ENCODE data around the gene TBX6.

TBX6 gene

DNA sequence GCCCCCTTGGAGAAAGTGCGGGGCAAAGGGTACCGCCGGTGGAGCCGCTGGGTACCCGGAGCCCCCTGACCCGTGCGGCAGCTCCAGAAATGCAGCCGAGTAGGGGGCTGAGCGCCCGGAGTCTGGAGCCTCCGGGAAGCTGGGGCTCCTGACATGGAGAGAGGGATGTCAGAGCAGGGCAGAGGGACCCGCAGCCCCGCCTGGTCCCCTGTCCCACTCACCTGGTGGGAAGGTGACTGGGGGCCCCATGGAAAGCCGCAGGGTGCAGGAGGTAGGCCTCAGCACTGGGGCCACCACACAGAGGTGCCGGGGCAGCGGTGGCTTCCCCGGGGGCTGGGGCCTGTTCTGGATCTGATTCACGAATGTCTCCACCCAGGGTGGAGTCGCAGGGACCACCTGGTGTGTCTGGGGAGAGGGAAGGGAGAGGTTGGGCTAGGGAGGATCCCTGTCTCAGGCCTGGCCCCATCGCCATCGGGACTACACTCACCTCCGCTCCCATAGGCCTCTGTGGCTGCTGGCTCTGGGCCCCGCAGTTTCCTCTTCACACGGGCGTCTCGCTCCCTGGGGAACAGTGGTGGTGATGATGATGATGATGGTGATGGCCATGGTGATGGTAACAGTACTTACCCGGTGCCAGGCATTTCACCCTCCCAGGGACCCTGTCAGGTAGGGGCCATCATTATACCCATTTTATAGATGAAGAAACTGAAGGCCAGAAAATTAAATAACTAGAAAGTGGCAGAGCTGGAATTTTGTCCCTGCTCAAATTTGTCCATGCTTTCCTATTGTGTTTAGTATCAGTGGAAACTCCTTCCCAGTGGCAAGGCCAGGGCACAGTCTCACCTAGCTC, 5.2 kb downstream of the TBX6 start:
- DNase-seq (ENCODE audit: low read depth in 2 of 2) = no peak

DNA sequence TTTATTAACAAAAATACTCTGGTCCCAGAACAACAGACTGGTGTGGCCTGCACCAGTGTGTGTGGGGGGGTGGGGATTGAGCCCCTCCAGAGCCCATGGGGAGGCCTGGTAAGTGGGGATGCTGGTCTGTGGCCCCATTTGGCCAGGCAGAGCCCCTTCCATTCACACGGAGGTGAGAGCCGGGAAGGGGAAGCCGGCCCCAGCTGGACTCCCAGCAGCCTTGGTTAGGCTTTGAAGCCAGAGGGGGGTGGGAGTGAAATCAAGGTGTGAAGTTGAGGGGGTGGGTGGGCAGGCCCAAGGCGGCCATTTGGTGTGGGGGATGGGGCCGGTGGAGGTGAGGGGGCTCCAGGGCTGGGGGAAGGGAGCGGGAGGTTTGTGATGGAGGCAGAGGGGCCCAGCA, 5.9 kb downstream of the TBX6 start:
- no peak for DNase-seq (ENCODE audit: low read depth in 2 of 2)

DNA sequence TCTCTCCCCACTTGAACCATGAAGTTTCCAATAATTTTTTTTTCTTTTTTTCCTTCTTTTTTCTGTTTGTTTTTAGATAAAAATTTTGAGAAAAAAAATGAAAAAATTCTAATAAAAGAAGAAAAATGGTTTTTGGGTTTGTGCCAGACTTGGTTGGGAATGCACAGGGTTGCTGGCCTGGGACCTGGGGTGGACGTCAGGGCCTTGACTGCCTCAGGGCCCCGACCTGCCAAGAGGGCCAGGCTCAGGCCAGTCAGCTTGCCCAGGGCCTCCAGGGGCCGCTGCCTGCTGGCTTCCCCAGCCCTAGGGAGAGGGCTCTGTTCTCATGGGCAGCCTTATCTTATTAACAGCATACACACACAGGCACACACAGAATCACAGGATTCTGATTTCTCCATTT, 6.5 kb downstream of the TBX6 start:
- no peak for DNase-seq (ENCODE audit: low read depth in 2 of 2)

DNA sequence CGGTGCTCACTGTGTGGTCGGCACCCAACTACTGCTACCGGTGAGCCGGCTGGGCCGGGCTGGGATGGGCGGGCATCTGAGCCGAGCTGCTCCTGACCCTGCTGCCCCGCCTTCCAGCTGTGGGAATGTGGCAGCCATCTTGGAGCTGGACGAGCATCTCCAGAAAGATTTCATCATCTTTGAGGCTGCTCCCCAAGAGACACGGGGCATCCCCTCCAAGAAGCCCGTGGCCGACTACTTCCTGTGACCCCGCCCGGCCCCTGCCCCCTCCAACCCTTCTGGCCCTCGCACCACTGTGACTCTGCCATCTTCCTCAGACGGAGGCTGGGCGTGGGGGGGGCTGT, 6.9 kb downstream of the TBX6 start:
- no peak for DNase-seq (ENCODE audit: low read depth in 2 of 2)

DNA sequence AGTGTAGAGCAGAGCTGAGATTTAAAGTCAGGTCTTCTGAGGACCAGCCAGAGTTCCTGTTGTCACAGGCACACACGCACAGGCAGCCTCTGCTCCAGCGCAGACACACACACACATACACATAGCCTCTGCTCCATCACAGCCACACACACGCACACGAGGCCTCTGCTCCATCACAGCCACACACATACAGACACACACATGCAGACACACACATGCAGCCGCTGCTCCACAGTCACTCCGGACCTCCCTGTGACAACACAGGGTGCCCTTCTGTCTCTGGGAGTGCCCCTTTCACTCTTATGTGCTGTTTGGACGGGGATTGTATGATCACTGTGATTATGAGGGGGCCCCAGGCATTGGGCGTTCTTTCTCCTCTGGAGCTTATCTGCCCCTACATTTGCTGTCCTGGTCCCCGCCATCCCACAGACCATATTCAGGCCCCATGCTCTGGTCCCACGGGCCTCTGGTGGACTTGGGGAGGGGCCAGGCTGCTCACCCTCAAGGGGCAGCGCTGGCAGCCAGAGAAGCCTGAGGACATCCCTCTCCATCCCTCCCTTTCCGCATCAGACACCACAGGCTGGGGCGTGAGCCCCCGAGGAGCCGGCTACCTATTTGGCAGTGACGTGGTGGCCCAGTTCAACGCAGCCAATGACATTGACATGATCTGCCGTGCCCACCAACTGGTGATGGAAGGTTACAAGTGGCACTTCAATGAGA, 7.5 kb downstream of the TBX6 start:
- DNase-seq (ENCODE audit: low read depth in 2 of 2) = no peak

DNA sequence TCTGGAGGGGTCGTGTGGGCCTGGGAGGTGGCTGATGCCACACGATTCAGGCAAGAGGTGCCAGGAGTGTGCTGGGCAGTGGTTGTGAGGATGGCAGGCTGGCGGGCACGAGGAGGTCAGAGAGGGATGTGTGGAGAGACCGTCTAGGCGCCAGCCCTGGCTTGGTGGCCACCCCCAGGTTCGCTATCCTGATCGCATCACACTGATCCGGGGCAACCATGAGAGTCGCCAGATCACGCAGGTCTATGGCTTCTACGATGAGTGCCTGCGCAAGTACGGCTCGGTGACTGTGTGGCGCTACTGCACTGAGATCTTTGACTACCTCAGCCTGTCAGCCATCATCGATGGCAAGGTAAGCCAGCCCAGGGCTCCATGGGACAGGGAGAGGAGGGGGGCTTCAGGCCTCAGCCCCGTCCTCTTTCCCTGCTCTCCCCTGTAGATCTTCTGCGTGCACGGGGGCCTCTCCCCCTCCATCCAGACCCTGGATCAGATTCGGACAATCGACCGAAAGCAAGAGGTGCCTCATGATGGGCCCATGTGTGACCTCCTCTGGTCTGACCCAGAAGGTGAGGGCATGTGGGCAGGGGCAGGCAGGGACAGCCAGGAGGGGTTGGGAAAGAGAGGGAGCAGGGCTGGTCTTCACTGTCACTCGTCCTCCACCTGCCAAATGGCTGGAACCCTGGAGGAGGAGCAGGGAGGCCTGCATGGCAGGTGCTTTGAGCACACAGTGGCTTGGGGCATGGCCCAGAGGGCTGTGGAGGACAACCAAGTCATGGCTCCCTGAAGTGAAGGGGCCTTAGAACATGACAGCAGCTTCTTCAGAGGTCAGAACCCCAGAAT, 8.3 kb downstream of the TBX6 start:
- no peak for DNase-seq (ENCODE audit: low read depth in 2 of 2)

DNA sequence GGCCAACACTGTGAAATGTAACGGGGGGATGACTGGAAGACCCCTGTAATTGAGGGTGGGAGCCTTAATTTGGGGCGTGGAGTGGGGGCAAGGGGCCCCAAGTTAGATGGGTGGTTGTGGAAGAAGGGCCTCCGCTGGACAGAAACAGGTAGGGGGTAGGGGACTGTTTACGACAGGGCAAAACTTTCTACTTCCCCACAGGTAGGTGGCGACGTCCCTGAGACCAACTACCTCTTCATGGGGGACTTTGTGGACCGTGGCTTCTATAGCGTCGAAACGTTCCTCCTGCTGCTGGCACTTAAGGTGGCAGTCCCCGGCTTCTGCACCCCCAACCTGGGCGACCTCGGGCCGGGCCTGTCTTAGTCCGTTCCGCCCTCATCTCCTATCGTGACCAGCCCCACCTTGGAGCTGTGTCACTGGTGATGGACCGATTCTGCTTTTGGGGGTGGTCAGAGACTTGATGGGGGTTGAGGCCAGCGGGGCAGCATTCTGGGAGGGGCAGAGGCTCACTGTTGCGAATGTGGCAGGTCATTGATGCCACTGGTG, 9.1 kb downstream of the TBX6 start:
- no peak for DNase-seq (ENCODE audit: low read depth in 2 of 2)

DNA sequence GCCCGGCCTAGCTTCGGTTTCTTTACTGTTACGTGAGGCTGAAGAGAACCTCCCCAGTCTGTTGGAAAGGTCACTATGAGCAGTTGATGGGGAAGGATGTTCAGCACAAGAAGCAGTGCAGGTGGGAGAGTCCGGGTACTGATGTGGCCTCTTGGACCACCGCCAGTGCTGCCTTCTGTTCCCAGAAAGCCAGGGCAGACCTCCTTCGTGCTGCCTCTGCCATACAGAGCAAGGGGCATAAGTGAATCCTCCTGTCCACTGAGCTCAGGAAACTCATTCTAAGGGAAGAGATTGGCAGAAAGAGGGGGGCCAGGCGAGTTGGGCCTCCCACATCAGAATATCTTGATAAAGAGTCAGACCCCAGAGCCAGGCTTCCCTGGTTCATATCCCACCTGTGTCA, 12.2 kb downstream of the TBX6 start:
- no peak for DNase-seq (ENCODE audit: low read depth in 2 of 2)

DNA sequence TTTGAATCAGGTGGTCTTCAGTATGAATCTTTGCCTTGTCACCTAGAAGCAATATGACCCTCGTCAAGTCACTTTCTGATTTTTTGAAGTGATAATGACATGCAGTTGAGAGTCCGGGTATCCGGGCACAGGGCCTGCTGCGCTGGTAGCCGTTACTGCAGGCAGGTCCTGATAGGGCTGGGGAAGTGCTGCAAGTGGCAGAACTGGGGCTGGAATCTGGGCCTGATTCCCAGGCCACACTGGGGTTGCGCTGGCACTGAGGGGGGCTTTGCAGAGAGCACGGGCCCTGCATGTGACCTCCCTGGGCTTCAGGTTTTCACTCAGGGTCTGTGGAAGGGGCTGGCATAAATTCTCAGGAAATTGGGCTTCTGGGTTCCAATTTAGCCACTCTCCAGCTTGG, 13.0 kb downstream of the TBX6 start:
- DNase-seq (ENCODE audit: low read depth in 2 of 2) = no peak

DNA sequence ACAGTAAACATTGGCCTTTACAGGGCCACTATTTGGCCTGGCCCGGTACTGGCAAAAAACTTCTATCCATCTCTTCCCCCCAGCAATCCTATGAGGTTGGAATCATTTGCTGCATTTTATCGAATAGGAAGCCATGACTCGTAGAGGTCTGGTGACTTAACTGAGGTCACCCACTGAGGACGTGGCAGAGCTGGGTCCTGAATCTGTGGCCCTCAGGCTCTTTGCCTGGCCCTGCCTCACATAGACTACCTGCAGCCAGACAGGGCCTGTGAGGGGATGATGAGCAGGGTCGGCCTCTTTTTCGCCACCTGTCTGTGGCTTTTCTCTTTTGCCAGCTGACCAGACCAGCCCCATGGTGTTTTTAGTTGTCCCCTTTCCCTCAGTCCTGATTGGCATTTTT, 14.1 kb downstream of the TBX6 start:
- DNase-seq (ENCODE audit: low read depth in 2 of 2) = no peak

DNA sequence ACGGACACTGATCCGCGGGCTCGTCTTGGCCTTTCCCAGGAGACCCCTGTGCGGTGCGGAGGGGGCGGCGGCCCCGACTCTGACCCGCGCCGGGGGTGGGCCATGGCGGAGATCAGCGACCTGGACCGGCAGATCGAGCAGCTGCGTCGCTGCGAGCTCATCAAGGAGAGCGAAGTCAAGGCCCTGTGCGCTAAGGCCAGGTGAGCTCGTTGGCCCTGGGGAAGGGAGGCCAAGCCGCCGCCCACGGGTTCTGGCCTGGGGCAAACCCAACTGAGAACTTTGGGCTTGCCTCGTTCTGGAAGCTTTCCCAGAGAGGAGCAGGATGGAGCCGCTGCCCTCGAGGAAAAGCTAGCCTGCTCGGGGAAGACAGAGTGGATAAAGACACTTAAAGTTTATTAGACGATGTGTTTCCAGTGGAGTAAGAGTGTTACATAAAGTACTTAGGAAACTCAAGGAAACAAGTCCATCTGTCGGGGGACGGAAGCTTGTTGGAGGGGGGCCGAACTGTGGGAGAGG, 15.4 kb downstream of the TBX6 start:
- DNase-seq (ENCODE audit: low read depth in 2 of 2) = no peak

DNA sequence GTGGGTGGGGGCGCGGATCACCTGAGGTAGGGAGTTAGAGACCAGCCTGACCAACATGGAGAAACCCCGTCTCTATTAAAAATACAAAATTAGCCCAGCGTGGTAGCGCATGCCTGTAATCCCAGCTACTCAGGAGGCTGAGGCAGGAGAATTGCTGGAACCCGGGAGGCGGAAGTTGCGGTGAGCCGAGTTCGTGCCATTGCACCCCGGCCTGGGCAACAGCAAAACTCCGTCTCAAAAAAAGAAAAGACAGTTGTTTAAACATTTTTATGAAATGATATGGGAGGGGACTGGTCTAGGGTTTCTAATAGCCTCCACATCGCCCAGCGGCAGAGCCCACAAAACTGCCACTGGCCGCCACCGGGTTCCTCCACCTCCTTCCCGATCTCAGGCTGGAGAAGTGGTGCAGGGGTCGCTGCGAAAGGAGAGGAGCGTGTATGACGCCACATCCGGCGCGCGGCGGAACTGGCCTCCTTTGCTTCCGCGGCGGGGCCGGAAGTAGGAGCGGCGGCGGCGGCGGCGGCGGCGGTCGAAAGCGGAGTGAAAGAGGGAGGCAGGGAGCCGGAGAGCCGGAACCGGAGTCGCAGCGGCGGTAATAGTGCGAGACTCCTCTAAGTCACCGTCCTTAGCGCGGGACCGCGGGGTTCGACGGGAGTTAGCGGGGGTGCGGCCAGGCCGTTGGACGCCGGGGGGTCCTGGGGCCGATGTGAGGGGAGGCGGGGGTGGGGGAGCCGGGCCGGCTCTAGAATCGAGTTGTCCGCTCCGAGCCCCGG, 16.0 kb downstream of the TBX6 start, which contains the start of gene PPP4C:
Gene PPP4C, plus strand, starts transcription at position 492 of the 773 bp plus-strand sequence. CDS start 384 bp downstream, outside the sequence.
- DNase-seq (ENCODE audit: low read depth in 2 of 2) = peak; percentile 78 to 86

DNA sequence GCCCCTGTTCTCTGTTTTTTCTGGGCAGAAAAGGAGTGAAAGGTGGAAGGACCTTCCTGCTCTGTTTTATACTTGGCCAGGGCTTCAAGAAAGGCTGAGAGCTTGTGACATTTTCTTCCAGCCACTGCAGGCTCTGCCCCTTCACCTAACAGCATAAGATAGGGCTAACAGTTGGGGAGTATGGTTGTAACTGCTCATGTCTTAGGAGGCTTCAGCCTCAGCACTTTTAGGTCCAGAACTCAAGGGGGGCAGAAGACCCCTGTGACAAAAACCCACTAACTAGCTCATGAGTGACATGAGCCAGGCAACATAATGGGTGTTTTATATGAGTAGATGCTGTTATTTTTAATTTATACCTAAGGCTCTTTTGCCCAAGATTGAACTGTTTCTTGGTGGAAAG, 21.2 kb downstream of the TBX6 start:
- no peak for DNase-seq (ENCODE audit: low read depth in 2 of 2)

DNA sequence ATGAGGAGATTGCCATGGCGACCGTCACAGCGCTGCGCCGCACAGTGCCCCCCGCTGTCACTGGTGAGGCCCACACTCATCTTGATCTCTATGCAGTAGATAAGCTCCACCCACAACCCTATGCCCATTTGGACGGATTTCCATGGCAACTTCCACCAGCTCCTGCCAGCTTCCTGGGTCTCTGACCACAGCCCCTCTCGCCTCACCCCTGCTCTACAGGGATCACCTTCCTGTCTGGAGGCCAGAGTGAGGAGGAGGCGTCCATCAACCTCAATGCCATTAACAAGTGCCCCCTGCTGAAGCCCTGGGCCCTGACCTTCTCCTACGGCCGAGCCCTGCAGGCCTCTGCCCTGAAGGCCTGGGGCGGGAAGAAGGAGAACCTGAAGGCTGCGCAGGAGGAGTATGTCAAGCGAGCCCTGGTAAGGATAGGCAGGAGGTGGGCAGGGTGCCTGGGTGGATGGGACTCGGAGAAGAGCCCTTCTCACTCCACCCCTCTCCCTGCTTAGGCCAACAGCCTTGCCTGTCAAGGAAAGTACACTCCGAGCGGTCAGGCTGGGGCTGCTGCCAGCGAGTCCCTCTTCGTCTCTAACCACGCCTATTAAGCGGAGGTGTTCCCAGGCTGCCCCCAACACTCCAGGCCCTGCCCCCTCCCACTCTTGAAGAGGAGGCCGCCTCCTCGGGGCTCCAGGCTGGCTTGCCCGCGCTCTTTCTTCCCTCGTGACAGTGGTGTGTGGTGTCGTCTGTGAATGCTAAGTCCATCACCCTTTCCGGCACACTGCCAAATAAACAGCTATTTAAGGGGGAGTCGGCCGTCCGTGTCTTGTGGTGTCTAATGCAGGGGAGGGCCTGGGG, 21.9 kb downstream of the TBX6 start:
- DNase-seq (ENCODE audit: low read depth in 2 of 2) = no peak

DNA sequence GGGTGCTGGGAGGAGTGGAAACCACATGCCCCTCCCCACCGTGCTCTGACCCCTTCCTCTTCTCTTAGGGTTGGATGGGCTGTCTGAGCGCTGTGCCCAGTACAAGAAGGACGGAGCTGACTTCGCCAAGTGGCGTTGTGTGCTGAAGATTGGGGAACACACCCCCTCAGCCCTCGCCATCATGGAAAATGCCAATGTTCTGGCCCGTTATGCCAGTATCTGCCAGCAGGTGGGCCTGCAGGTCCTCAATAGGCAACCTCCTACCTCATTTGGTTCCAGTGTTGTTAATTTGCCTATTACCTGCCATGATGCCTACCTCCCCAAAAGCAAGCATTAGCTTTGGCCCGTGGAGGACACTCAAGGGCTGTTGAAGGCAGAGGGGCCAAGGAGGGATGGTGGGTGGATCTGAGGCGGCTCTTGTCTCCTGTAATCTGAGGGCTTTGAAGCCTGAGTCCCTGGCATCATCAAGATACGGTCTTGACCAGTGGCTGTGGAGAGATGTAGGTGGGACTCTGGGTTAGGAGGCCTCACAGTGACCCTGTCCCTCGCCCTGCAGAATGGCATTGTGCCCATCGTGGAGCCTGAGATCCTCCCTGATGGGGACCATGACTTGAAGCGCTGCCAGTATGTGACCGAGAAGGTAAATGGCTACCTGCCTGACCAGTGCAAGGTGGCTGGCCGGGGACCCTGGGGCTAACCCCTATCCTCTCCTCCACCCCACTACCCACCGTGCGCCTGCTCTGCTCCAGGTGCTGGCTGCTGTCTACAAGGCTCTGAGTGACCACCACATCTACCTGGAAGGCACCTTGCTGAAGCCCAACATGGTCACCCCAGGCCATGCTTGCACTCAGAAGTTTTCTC, 22.7 kb downstream of the TBX6 start:
- peak; percentile 36 to 39 for DNase-seq (ENCODE audit: low read depth in 2 of 2)

DNA sequence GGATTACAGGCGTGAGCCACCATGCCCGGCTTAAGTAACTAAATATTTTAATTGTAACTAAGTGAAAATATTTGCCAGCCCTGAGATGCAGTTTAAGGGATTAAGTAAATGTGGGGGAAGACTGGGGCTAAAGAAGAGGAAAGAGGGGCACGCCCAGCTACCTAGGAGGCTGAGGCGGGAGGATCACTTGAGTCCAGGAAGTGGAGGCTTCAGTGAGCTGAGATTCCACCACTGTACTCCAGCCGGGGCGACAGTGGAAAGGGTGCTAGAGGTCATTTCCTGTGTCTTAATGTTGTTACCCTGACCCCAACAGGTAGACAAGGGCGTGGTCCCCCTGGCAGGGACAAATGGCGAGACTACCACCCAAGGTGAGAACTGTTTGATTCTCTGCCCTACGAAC, 23.4 kb downstream of the TBX6 start:
- DNase-seq (ENCODE audit: low read depth in 2 of 2) = no peak

DNA sequence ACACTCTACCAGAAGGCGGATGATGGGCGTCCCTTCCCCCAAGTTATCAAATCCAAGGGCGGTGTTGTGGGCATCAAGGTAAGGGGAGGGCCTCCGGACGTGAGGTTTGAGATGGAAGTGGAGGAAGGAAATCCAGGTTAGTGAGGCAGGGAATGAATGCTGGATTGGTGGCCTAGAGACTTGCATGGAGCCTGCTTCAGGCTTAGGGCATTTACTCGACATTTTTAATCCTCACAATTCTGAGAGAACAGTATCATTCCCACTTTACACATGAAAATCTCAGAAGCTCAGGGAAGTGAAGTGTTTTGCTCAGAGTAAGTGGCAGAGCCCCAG, 24.2 kb downstream of the TBX6 start:
- no peak for DNase-seq (ENCODE audit: low read depth in 2 of 2)

DNA sequence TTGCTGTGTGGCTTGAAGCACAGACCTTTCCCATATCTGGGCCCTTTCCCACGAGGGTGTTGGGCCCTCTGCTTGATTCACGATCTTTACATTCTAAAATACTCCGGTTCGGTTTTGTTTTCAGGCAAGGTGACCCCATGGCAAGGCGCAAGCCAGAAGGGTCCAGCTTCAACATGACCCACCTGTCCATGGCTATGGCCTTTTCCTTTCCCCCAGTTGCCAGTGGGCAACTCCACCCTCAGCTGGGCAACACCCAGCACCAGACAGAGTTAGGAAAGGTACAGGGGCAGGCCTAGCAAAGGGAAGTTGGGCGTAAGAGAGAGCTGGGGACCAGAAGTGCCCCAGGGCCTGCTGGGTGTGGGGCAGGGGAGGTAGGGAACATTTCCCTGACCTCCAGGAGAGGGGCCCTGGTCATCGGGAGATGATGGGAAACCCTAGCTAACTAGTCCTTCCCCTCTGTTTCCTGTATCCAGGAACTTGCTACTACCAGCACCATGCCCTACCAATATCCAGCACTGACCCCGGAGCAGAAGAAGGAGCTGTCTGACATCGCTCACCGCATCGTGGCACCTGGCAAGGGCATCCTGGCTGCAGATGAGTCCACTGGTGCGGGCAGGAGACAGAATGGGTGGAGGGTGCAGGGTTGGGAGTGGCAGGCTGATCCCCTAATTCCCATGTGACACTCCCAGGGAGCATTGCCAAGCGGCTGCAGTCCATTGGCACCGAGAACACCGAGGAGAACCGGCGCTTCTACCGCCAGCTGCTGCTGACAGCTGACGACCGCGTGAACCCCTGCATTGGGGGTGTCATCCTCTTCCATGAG, 24.8 kb downstream of the TBX6 start:
- DNase-seq (ENCODE audit: low read depth in 2 of 2) = no peak
